DND-41 (cell line): ENCODE measurements around the gene SUSD5.
"Not testable (repeated sequence)": the region's sequence is repeated elsewhere in the genome, so short reads cannot be mapped to it uniquely, and the experiment has no call there.

Experiments used
- ATAC-seq: fragments of 200-7000 bp; cut with Tn5 transposase; 3 replicates; pipeline ENCODE4 v1.9.1; 2021; ENCODE audit warnings: low read depth; ENCODE audit not compliant: insufficient read depth
- DNase-seq: peaks from one replicate; pipeline ENCODE4 v3.0.0-alpha.2; 2020
- H2AFZ ChIP-seq: 2 replicates; pipeline ENCODE4 v1.6.0; 2012; ENCODE audit warnings: low read depth, low read length
- H3K27ac ChIP-seq: 2 replicates; pipeline ENCODE4 v1.5.1; 2012; ENCODE audit warnings: low read length, inconsistent platforms
- H3K27me3 ChIP-seq: fragments of 200-600 bp; sonication (generic); 2 replicates; pipeline ENCODE4 v1.6.0; 2012; ENCODE audit warnings: low read length, mild to moderate bottlenecking, inconsistent platforms; ENCODE audit not compliant: insufficient read depth, poor library complexity
- H3K36me3 ChIP-seq: 2 replicates; pipeline ENCODE4 v1.5.1; 2012; ENCODE audit warnings: low read length, inconsistent platforms; ENCODE audit not compliant: insufficient read depth
- H3K4me1 ChIP-seq: 2 replicates; pipeline ENCODE4 v1.5.1; 2012; ENCODE audit warnings: mild to moderate bottlenecking, low read length; ENCODE audit not compliant: insufficient read depth
- H3K4me2 ChIP-seq: 2 replicates; pipeline ENCODE4 v1.6.0; 2012; ENCODE audit warnings: mild to moderate bottlenecking, moderate library complexity, low read length, inconsistent platforms; ENCODE audit not compliant: insufficient read depth
- H3K4me3 ChIP-seq, 2 experiments: fragments of 200-600 bp in 1 of 2; shearing (Covaris generic) in 1 of 2; 2 replicates each; pipeline ENCODE4 v1.5.1; 2012 to 2016; ENCODE audit warnings: inconsistent platforms in 2 of 2, low read length in 2 of 2, mild to moderate bottlenecking in 2 of 2, low read depth in 1 of 2, moderate library complexity in 1 of 2
- H3K79me2 ChIP-seq: 2 replicates; pipeline ENCODE4 v1.6.0; 2012; ENCODE audit warnings: low read length, inconsistent platforms; ENCODE audit not compliant: insufficient read depth
- H3K9ac ChIP-seq: 2 replicates; pipeline ENCODE4 v1.6.0; 2012; ENCODE audit warnings: low read depth, mild to moderate bottlenecking, inconsistent platforms, low read length, moderate library complexity
- H3K9me3 ChIP-seq: 2 replicates; pipeline ENCODE4 v1.5.1; 2012; ENCODE audit warnings: low read length, moderate library complexity, mild to moderate bottlenecking, inconsistent platforms; ENCODE audit not compliant: insufficient read depth, severe bottlenecking
- H4K20me1 ChIP-seq: 2 replicates; pipeline ENCODE4 v1.6.0; 2012; ENCODE audit warnings: low read length; ENCODE audit not compliant: insufficient read depth
- CTCF ChIP-seq: IDR thresholded peaks from 2 replicates; pipeline ENCODE4 v1.5.1; 2012; ENCODE audit warnings: borderline replicate concordance, low read length, moderate library complexity, mild to moderate bottlenecking; ENCODE audit not compliant: poor library complexity, severe bottlenecking; ENCODE audit errors: extremely low read depth
- EZH2 ChIP-seq: IDR thresholded peaks from 3 replicates; pipeline ENCODE4 v1.6.1; 2012; ENCODE audit warnings: borderline replicate concordance, low read depth, mild to moderate bottlenecking, moderate library complexity, low read length, inconsistent platforms; ENCODE audit not compliant: severe bottlenecking

SUSD5 gene

GRCh38 chr3:33184863-33185262 lies 33.7 kb downstream of the SUSD5 start:
- no peak for ATAC-seq
- Histone ChIP-seq H3K27me3 (no peaks in the 10 kb centered on the region), H3K9ac (no peak overlapping the region), H3K4me3 (no peak overlapping the region), H3K4me2 (no peak overlapping the region), H3K9me3 (no peaks in the 10 kb centered on the region), H3K27ac (no peak overlapping the region), H3K79me2 (no peaks in the 10 kb centered on the region), H3K4me1 (no peaks in the 10 kb centered on the region), H2AFZ (no peak overlapping the region), H3K36me3 (no peaks in the 10 kb centered on the region), H4K20me1 (no peaks in the 10 kb centered on the region)
- DNase-seq = no peak
- TF ChIP-seq CTCF = no peak

- not testable (repeated sequence) for H3K4me2 ChIP-seq
These were observed 37.0 kb downstream of the SUSD5 start for GRCh38 chr3:33181641-33182040.

GRCh38 chr3:33181229-33181628 lies 37.4 kb downstream of the SUSD5 start:
- TF ChIP-seq CTCF = no peak
- TF ChIP-seq EZH2 = no peak
- no peak for DNase-seq
- Histone ChIP-seq H3K4me3 (no peak overlapping the region), H4K20me1 (no peaks in the 10 kb centered on the region), H3K79me2 (no peaks in the 10 kb centered on the region), H3K27me3 (no peaks in the 10 kb centered on the region), H3K4me2 (no peak overlapping the region), H3K27ac (no peak overlapping the region), H3K9ac (no peak overlapping the region), H3K36me3 (no peaks in the 10 kb centered on the region), H3K4me1 (no peaks in the 10 kb centered on the region), H2AFZ (no peak overlapping the region), H3K9me3 (no peaks in the 10 kb centered on the region)
- no peak for ATAC-seq

More at GRCh38 chr3:33181641-33182040, 37.0 kb downstream of the SUSD5 start:
- not testable (repeated sequence) for H3K4me3 ChIP-seq, H3K36me3 ChIP-seq, H2AFZ ChIP-seq, H3K27ac ChIP-seq, H3K9ac ChIP-seq, H4K20me1 ChIP-seq, H3K9me3 ChIP-seq, ATAC-seq, H3K27me3 ChIP-seq, H3K79me2 ChIP-seq, DNase-seq, H3K4me1 ChIP-seq

GRCh38 chr3:33179132-33179531 lies 39.5 kb downstream of the SUSD5 start:
- DNase-seq = no peak
- H3K4me2 ChIP-seq = no peak overlapping the region
- H3K27ac ChIP-seq = no peak overlapping the region
- H3K4me3 ChIP-seq = no peak overlapping the region
- no peaks in the 10 kb centered on the region for H3K9me3 ChIP-seq
- no peak overlapping the region for H3K9ac ChIP-seq
- H3K4me1 ChIP-seq = no peaks in the 10 kb centered on the region
- no peaks in the 10 kb centered on the region for H3K79me2 ChIP-seq
- TF ChIP-seq CTCF (no peak), EZH2 (no peak)
- ATAC-seq = no peak
- no peaks in the 10 kb centered on the region for H4K20me1 ChIP-seq
- no peak overlapping the region for H2AFZ ChIP-seq
- H3K36me3 ChIP-seq = no peaks in the 10 kb centered on the region
- no peaks in the 10 kb centered on the region for H3K27me3 ChIP-seq
